Lung (tissue), 12 donors: ENCODE results near the gene REEP1. TPM values are rescaled to one million over a fixed set of nuclear protein-coding genes. Genes with fewer than 3 reads are reported as not detected.

Experiments
- ATAC-seq: fragments of 200-7000 bp; cut with Tn5 transposase; one replicate; pipeline ENCODE4 v1.9.1; 2020; ENCODE audit warnings: moderate number of reproducible peaks; ENCODE audit not compliant: insufficient read depth, low FRiP score
- DNase-seq, 3 donors: peaks; one replicate each; pipeline ENCODE4 v3.0.0-alpha.2; 2013 to 2017
- H3K27ac ChIP-seq, 2 donors: one replicate each; pipeline ENCODE4 v1.5.1; 2013; ENCODE audit warnings: mild to moderate bottlenecking in 2 of 2, moderate library complexity in 2 of 2, control low read depth in 1 of 2, inconsistent platforms in 1 of 2, low read depth in 1 of 2, low read length in 1 of 2
- H3K27me3 ChIP-seq, 3 donors: one replicate each; pipeline ENCODE4 v1.5.1; 2013; ENCODE audit warnings: low read length in 2 of 3; ENCODE audit not compliant: control insufficient read depth in 3 of 3, insufficient read depth in 3 of 3
- H3K36me3 ChIP-seq, 4 donors: one replicate each; pipeline ENCODE4 v1.5.1; 2013; ENCODE audit warnings: low read length in 4 of 4, mild to moderate bottlenecking in 1 of 4, moderate library complexity in 1 of 4; ENCODE audit not compliant: control insufficient read depth in 4 of 4, insufficient read depth in 4 of 4
- H3K4me1 ChIP-seq, 5 donors: one replicate each; pipeline ENCODE4 v1.5.1; 2013; ENCODE audit warnings: low read length in 5 of 5, mild to moderate bottlenecking in 2 of 5, moderate library complexity in 1 of 5; ENCODE audit not compliant: control insufficient read depth in 5 of 5, insufficient read depth in 5 of 5
- H3K4me3 ChIP-seq: one replicate; pipeline ENCODE4 v1.5.1; 2013; ENCODE audit warnings: mild to moderate bottlenecking, control low read depth, moderate library complexity
- H3K9ac ChIP-seq, 2 donors: one replicate each; pipeline ENCODE4 v1.5.1; 2013; ENCODE audit warnings: low read length in 2 of 2, control low read depth in 1 of 2; ENCODE audit not compliant: insufficient read depth in 1 of 2
- H3K9me3 ChIP-seq, 4 donors: one replicate each; pipeline ENCODE4 v1.5.1; 2013; ENCODE audit warnings: low read length in 3 of 4, mild to moderate bottlenecking in 1 of 4, moderate library complexity in 1 of 4; ENCODE audit not compliant: control insufficient read depth in 4 of 4, insufficient read depth in 3 of 4
- CTCF ChIP-seq: IDR thresholded peaks from 2 replicates; pipeline ENCODE4 v1.5.1; 2012; ENCODE audit warnings: mild to moderate bottlenecking; ENCODE audit errors: control extremely low read depth, extremely low read depth
- WGBS, 2 donors: extraction: QIAGEN DNeasy Blood & Tissue Kit; methylation state at CpG; one replicate each; pipeline ENCODE4 v1.1.7; 2013; 5-methylcytosine and 5-hydroxymethylcytosine counted together
- polyA plus RNA-seq, 2 donors: library from polyadenylated mRNA; stranded (reverse); fragments of 200-250 nt; gene quantifications; one replicate each; pipeline ENCODE4 v1.2.1, GENCODE V29; 2013
- total RNA-seq, 2 donors: library from RNA; depleted of rRNA in 1 of 2; stranded (reverse); fragments of >200 nt in 1 of 2; gene quantifications; one replicate each; pipeline ENCODE4 v1.2.1, GENCODE V29; 2014 to 2021
- donor health status: control.
- donor health status: control.
- donor health status: Bipolar disorder and iron deficiency.
- donor health status: healthy.
- donor health status: DM: yes; HTN: yes; CAD: no.

REEP1 gene
- total and polyA plus RNA-seq, 4 donors, result 2.4 to 19.7 (median 5.4) TPM

DNA sequence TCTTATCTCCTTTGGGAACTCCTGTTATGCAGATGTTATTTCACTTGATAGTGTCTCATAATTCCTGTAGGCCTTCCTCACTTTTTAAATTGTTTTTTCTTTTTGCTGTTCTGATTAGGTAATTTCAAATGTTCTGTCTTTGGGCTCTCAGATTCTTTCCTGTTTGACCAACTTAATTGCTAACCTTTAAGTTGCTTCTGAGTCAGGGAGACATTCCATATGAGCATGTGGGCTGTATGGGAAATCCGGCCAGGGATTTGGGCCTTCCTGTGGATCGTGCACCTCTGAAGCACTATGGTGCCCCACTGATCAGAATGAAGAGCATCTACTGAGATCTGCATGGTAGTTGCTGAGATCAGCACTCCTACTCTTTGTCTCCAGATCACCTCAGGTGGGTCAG, 44.7 kb upstream of the REEP1 start:
- no peak for ATAC-seq
- no peak for TF ChIP-seq CTCF
- Histone ChIP-seq H3K9ac (no peak overlapping the region), H3K9me3 (no peaks in the 10 kb centered on the region), H3K4me3 (no peak overlapping the region), H3K36me3 (no peaks in the 10 kb centered on the region), H3K27ac (no peak overlapping the region), H3K27me3 (no peaks in the 10 kb centered on the region), H3K4me1 (peaks cover 0 to 46% (median 15%) of the 10 kb centered on the region in 5 donors)
- WGBS, 2 donors, result 97 to 100% methylated on average over 2 of the region's 2 CpGs
- no peak for DNase-seq

DNA sequence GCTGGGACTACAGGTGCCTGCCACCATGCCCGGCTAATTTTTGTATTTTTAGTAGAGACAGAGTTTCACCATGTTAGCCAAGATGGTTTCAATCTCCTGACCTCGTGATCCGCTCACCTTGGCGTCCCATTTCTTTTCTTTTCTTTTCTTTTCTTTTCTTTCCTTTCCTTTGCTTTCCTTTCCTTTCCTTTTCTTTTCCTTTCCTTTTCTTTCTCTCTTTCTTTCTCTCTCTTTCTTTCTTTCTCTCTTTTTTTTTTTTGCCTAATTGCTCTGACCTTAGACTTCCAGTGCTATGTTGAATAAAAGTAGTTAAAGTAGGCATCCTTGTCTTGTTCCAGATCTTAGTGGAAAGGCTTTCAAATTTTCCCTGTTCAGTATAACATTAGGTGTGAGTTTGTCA, 41.0 kb upstream of the REEP1 start:
- H3K4me3 ChIP-seq, result no peak overlapping the region
- H3K27me3 ChIP-seq, result no peaks in the 10 kb centered on the region
- no peak overlapping the region for H3K27ac ChIP-seq
- H3K9me3 ChIP-seq, result no peaks in the 10 kb centered on the region
- WGBS, 2 donors, result 93 to 95% methylated on average over 4 of the region's 4 CpGs
- DNase-seq (no peak), ATAC-seq (no peak)
- H3K4me1 ChIP-seq, result peaks cover 0 to 19% (median 10%) of the 10 kb centered on the region in 5 donors
- no peaks in the 10 kb centered on the region for H3K36me3 ChIP-seq
- TF ChIP-seq CTCF, result no peak
- H3K9ac ChIP-seq, result no peak overlapping the region

- no peak overlapping the region for H3K27ac ChIP-seq
- TF ChIP-seq CTCF, result no peak
- no peak overlapping the region for H3K4me3 ChIP-seq
- peaks cover 0 to 11% (median 2%) of the 10 kb centered on the region in 5 donors for H3K4me1 ChIP-seq
- 95 to 96% methylated on average over 1 of the region's 1 CpG for WGBS, 2 donors
- no peaks in the 10 kb centered on the region for H3K9me3 ChIP-seq
- ATAC-seq, result no peak
- DNase-seq, result no peak
- H3K36me3 ChIP-seq, result no peaks in the 10 kb centered on the region
- no peaks in the 10 kb centered on the region for H3K27me3 ChIP-seq
- no peak overlapping the region for H3K9ac ChIP-seq
These were observed 38.2 kb upstream of the REEP1 start for GRCh38 chr2:86375623-86376022.
